Left lung (tissue), 10 donors: ENCODE data around the gene POU4F1. TPM values are rescaled to one million over a fixed set of nuclear protein-coding genes. Genes with fewer than 3 reads are reported as not detected.
A peak's percentile ranks its signal among the peaks of the same experiment; 100 is the strongest.

Source experiments
- ATAC-seq: fragments of 200-7000 bp; cut with Tn5 transposase; one replicate; pipeline ENCODE4 v1.9.1; 2020; ENCODE audit warnings: moderate library complexity
- DNase-seq, 4 donors: peaks; one replicate each; pipeline ENCODE4 v3.0.0-alpha.2; 2013 to 2020
- H3K27ac ChIP-seq, 2 donors: fragments of 200-600 bp; sonication (generic) in 1 of 2; one replicate each; pipeline versions ENCODE4 v1.5.0 to v1.8.0; 2020 to 2021
- H3K27me3 ChIP-seq, 2 donors: fragments of 200-600 bp; sonication (generic) in 1 of 2; one replicate each; pipeline versions ENCODE4 v1.5.0 to v1.8.0; 2020 to 2021
- H3K36me3 ChIP-seq, 2 donors: fragments of 200-600 bp; sonication (generic) in 1 of 2; one replicate each; pipeline versions ENCODE4 v1.5.0 to v1.8.0; 2020 to 2021
- H3K4me1 ChIP-seq, 2 donors: fragments of 200-600 bp; one replicate each; pipeline ENCODE4 v1.8.0; 2021
- H3K4me3 ChIP-seq, 2 donors: fragments of 200-600 bp; sonication (generic) in 1 of 2; one replicate each; pipeline versions ENCODE4 v1.5.0 to v1.8.0; 2020 to 2021; ENCODE audit warnings: mild to moderate bottlenecking in 1 of 2
- H3K9me3 ChIP-seq, 2 donors: fragments of 200-600 bp; sonication (generic) in 1 of 2; one replicate each; pipeline versions ENCODE4 v1.5.0 to v1.8.0; 2020 to 2021
- intact Hi-C, 2 donors: fragments of 100-400 bp; cut with DNase I; formaldehyde crosslinking; loops; one replicate each; pipeline versions ENCODE4 v1.11.2 to v1.14.2; 2022
- polyA plus RNA-seq, 6 donors: library from polyadenylated mRNA; unstranded; fragments of 120-200 nt; gene quantifications; one replicate each; pipeline ENCODE4 v1.2.1, GENCODE V29; 2013; ENCODE audit not compliant: insufficient read length in 6 of 6
- total RNA-seq, 2 donors: library from RNA; stranded (reverse); fragmentation: NEBNext Ultra II Directional; extraction: Animal tissue kit (Norgen Biotek cat#: 25700); gene quantifications; one replicate each; pipeline ENCODE4 v1.2.1, GENCODE V29; 2021
- TF ChIP-seq, protein P1 (sequence below), 2 donors: fragments of 200-600 bp; sonication (generic) in 1 of 2; IDR thresholded peaks; one replicate each; pipeline versions ENCODE4 v1.5.0 to v1.8.0; 2021; ENCODE audit warnings: antibody characterized with exemption in 2 of 2
- donor health status: DM: no; HTN: yes; CAD: no.
- donor health status: DM: no; HTN: no; CAD: no.

The POU4F1 gene
- total and polyA plus RNA-seq, 8 donors: 0.15 TPM; not detected in 6

- intact Hi-C loops: no loop called here
- peak in 1 of 4 donors; percentile 66 for DNase-seq
- Histone ChIP-seq H3K9me3 (no peaks in the 10 kb centered on the region), H3K4me3 (peak overlapping the region in 1 of 2 donors; percentile 19), H3K4me1 (peaks cover 8 to 24% of the 10 kb centered on the region in 2 donors), H3K27me3 (peaks cover 94 to 97% of the 10 kb centered on the region in 2 donors), H3K36me3 (no peaks in the 10 kb centered on the region), H3K27ac (no peak overlapping the region)
- TF ChIP-seq, protein P1, sequence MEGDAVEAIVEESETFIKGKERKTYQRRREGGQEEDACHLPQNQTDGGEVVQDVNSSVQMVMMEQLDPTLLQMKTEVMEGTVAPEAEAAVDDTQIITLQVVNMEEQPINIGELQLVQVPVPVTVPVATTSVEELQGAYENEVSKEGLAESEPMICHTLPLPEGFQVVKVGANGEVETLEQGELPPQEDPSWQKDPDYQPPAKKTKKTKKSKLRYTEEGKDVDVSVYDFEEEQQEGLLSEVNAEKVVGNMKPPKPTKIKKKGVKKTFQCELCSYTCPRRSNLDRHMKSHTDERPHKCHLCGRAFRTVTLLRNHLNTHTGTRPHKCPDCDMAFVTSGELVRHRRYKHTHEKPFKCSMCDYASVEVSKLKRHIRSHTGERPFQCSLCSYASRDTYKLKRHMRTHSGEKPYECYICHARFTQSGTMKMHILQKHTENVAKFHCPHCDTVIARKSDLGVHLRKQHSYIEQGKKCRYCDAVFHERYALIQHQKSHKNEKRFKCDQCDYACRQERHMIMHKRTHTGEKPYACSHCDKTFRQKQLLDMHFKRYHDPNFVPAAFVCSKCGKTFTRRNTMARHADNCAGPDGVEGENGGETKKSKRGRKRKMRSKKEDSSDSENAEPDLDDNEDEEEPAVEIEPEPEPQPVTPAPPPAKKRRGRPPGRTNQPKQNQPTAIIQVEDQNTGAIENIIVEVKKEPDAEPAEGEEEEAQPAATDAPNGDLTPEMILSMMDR (IDR thresholded peaks at IDR 0.05): no peak
- ATAC-seq: no peak
Observed at GRCh38 chr13:78601874-78602560, 1.3 kb downstream of the POU4F1 start.

DNA sequence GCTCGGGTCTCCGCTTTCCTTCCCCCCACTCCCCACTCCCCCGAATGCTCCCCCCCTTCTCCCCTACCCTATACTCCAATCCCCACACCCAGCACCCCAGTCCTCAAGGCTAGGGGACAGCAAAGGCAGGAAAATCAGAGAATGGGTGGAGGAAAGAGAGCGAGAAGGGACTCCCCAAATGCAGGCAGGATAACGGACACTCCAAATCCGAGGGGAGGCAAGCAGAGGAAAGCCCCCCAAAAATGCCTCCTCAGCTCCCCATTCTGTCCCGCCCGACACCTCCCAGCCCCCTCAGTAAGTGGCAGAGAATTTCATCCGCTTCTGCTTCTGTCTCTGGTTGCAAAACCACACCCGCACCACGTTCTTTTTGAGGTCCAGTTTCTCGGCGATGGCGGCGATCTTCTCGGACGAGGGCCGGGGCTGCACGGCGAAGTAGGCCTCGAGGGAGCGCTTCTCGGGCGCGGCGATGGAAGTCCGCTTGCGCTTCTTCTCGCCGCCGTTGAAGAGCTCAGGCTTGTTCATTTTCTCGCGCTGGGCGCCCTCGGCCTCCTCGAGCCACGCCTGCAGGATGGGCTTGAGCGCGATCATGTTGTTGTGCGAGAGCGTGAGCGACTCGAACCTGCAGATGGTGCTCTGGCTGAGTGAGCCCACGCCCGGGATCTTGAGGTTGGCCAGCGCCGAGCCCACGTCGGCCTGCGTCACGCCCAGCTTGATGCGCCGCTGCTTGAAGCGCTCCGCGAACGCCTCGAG is 2.1 kb downstream of the POU4F1 start:
- Histone ChIP-seq H3K27me3 (peaks cover 94 to 97% of the 10 kb centered on the region in 2 donors), H3K27ac (no peak overlapping the region), H3K4me3 (peak overlapping the region in 1 of 2 donors; percentile 19), H3K4me1 (peaks cover 8 to 28% of the 10 kb centered on the region in 2 donors), H3K9me3 (no peaks in the 10 kb centered on the region), H3K36me3 (no peaks in the 10 kb centered on the region)
- TF ChIP-seq, protein P1 (IDR thresholded peaks at IDR 0.05): no peak
- no peak for ATAC-seq
- DNase-seq: peak in 2 of 4 donors; percentile 44 to 75
- intact Hi-C loops: no loop called here

GRCh38 chr13:78600280-78600883 is 3.0 kb downstream of the POU4F1 start:
- Histone ChIP-seq H3K4me1 (peaks cover 8 to 35% of the 10 kb centered on the region in 2 donors), H3K36me3 (no peaks in the 10 kb centered on the region), H3K9me3 (no peaks in the 10 kb centered on the region), H3K27ac (no peak overlapping the region), H3K4me3 (no peak overlapping the region), H3K27me3 (peaks cover 94 to 97% of the 10 kb centered on the region in 2 donors)
- no peak for ATAC-seq
- TF ChIP-seq, protein P1 (IDR thresholded peaks at IDR 0.05): no peak
- DNase-seq: no peak
- intact Hi-C loops: no loop called here

- Histone ChIP-seq H3K36me3 (no peaks in the 10 kb centered on the region), H3K9me3 (no peaks in the 10 kb centered on the region), H3K4me3 (no peak overlapping the region), H3K4me1 (peaks cover 8 to 35% of the 10 kb centered on the region in 2 donors), H3K27ac (no peak overlapping the region), H3K27me3 (peaks cover 94 to 97% of the 10 kb centered on the region in 2 donors)
- intact Hi-C loops: no loop called here
- ATAC-seq (no peak), DNase-seq (no peak)
- TF ChIP-seq, protein P1 (IDR thresholded peaks at IDR 0.05): no peak
Observed at GRCh38 chr13:78599645-78600279, 3.6 kb downstream of the POU4F1 start.
